HG03135 (cell line): ENCODE results near the gene NR5A2.

Source experiments
- ATAC-seq: cut with Tn5 transposase; IDR thresholded peaks from one replicate; pipeline ENCODE4 v1.9.1; 2021; ENCODE audit warnings: mild to moderate bottlenecking, moderate library complexity; ENCODE audit not compliant: unreplicated experiment

Gene NR5A2

DNA sequence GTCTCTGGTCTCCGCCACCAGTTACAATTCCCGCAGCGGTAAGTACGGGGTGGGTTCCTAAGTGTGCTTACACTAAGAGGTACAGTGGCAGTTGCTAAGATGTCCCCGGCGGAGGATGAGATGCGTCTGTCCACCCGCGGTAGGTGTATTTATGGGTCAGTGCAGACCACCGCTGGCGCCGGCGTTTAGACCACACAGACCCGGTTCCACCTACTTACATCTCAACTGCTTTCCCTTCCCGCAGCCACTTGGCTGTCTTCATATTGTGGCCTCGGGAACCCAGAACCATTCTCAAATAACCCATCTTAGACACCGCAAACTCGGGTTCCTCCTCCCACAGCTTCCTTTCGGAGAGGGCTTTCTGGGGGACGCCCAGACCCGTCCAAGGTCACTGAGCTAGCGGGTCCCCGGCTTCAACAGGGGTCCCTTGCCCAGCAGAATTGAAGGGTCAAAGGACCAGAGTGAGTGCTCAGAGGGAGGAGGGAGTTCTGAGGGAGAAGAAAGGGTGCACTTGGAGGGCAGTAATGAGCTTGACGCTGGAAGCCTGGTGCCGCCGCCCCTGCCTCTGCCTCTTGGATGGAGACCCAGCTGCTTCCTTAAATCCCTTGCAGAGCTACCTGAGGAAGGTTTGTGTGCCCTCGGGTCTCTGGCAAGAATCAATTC lies 8.6 kb downstream of the NR5A2 start:
- no peak for ATAC-seq

DNA sequence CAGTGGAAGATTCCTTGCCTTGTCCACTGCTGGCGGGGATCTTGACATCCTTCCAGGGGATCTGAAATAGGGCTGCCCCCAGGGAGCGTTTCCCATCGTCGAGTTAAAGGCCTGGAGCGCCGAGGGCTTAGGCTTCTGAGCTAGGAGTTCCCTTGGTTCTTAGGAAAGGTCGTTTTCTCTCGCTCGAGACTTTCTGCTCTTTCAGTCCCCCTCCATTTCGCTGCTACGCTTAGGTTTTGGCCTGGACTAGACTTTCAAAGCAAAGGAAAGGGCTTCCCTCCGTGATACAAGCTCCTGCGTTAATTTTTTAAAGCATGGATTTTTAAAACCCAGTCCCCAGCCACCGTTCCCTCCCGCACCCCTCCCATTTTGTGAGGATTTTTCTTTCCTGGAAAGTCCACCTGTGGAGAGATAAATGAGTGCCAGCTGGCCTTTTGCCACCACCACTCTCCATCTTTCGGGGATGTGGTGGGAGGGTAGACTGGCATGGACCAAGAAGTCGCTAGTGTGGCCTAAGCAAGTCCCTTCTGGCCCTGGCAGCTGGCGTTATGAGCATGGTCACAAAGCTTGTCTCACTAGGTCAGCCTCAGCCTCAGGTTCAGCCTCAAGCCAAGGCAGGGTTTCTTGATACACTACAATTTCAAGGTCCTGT lies 9.2 kb downstream of the NR5A2 start:
- ATAC-seq: no peak

DNA sequence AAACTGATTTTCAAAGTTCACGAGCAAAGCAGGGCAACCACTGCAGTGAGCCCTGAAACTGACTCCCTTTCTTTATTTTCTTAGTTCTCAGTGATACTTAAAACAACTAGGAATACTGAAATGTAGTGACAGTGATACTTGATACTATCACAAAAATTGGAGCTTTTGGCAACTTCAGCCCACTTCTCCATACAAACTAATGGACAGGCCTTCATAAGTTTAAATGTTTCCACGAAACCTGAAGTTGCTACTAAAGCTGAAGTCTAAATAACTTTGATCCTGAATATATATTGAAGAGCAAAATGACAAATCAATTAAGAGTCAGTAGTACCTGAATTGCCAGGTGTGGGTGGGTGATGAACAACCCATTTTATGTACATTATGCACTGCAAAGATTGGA lies 10.0 kb downstream of the NR5A2 start:
- no peak for ATAC-seq

DNA sequence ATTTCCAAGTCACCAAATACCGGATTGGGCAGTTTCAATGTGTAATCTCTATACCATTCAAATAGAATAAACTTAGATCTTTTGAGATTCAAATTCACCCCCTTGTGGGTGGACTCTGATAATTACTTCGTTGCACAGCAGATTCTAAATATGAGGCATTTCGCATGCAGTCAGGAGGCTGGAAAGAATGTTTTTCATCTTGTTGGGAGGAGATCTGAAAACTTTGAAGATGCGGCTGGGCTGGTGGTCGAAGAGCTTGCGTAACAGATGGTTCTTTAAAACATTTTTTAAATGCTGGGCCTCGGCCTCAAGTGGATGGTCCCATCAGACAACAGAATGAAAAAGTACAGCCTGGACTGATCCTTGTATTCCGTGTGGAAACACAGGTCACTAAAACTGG lies 10.4 kb downstream of the NR5A2 start:
- no peak for ATAC-seq

DNA sequence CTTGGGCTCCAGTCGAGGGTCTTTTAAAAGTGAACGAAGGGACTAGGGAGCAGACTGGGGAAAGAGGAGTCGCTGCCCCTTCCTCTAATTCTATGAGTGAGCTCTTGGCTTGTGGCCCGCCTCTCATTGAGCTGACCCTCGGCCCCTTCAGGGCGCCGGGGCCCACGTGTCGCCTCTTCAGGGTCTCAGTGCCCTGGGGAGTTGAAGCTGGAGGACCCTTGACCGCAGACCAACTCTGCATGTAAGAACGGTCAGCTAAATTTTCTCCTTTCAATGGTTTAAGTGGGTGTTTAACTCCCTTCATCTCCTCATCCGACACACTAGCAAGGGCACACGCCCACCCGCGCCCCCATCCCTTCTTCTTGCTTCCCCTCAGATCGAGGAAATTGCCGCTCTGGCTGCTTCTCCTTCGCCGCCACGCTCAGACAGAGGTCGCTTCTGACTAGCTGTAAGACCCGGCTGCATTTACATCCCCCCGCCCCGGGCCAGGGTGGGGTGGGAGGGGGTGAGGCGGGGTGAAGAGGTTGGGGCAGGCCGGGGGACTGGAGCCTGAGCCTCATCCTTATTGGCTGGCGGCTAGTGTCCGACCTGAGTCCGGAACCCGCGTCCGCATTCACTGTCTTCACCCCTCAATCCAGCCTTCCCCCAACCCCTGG lies 10.9 kb downstream of the NR5A2 start:
- ATAC-seq: no peak

DNA sequence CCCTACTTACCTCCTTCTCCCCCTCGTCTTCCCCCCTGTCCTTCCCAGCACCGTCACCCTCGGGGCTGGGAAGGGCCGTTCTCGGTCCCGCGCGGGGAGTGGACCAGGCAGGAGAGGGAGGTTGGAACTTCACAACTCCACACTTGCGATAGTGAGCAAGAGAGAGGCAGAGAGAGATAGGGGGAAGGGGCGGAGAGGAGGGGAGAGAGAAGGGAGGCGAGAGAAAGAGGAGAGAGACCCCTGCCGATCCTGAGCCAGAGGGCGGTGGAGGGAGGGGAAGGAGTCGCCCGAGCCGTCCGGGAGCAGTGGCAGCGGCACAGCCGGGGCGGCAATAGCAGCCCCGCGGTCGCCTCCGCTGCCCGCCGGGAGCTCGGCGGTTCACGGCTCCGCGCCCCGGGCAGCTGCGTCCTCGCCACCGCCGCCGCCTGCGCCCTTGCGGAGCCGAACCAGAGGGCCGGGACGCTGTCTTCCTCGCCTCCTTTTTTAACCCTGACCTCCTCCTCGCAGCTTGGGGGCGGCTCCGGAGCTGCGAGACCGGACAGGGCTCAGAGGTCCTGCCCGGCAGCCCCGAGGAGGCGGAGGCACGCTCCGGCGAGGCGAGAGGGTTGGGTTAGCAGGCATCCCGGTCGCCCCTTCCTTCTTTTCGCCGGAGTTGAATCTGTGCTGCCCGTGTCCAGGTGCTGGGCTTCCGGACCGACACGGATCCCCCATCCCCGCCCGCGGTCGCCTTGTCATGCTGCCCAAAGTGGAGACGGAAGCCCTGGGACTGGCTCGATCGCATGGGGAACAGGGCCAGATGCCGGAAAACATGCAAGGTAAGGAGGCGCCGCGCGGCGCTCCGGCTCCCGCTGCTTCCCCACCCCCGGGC lies 11.7 kb downstream of the NR5A2 start:
- ATAC-seq: no peak

DNA sequence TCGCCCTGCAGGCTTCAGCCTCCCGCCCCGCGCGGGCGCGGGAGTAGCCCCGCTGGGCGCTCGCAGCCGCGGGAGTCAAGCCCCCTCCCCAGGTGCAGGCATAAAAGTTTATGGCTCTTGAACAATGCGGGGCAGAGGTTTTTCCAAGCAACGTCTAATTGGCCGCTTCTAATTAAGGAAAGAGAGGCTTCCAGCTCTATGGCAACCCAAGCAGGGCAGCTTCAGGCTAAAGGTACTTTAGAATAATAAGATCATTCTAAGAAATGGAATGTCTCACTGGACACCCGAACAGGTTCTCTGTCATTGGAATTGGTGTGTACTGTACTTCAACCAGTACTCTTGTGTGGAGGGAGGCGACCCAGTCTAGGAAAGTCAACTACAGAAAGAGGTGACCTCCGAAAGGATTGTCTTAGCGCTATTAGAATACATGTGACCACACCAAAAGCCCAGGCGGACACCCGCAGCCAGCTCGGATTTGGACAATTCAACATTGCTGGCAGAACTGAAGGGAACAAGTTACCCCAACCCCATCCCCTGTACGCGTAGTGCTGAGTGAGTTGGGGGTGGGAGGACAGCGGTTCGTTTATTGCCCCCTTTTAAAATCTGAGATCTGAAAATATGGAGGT lies 12.5 kb downstream of the NR5A2 start:
- no peak for ATAC-seq

DNA sequence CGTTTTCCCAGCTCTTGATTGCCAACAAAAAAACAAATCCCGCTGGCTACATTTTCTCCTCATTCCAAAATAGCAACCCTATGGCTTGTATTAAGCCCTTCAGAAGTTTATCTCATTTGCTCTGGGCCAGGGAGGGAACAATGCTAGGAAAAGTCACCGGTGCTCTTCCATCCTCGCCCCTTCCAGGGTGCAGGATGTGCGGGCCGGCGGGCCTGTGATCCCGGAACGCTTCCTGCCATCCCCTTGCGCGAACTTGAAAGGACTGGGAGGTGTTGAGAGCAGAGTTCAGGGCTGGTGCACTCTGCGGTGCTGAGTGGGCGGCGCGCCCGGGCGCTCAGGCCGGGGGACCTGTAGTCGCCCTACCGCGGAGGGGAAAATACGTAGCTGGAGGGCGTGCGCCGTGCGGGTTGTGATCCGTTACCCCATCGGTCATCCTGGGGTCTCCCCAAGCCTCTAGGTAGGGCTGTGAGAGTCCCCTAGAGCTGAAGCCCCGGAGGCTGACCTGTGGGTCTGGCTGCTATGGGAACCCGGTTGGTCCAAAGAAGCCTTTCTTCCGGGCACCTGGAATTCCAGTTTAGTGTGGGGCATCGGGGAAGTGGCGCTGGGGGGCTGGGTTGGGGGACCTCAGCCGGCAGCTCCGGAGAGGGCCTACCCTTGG lies 13.1 kb downstream of the NR5A2 start:
- ATAC-seq: no peak

DNA sequence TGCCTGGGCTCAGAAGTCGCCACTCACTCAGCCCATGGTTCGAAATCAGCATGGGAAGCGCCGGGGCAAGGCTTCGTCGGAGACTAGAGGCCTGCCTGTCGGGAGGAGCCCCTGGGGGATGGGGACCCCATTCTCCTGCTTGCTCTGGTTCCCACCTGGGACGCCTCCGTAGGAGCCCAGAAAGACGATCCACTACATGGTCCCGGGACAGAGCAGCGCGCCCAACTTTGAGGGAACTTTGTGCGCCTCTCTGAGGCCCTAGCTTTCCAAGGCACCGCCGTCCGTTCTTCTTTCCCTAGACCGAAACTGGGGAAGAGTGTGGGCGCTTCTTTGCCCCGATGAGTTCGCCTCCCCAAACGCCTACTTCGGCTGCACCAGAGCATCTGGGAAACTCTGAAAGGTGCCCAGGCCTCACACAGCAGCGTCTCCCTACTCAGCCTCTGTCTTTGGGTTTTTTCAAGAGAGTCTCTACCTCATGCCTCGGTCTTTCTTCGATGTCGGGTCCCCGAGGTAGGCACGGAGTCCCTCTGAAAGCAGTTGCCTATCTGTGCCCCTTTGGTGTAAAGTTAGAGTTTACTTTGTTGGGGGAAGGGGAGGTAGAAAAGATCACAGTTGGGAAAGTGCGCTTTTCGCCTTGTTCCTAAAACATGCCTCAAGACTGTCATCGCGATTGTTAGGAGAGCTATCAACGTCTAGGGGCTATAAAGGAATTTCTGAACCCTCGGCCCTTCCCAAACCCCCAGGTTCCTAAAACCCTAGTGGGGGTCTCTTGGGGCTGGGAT lies 14.0 kb downstream of the NR5A2 start:
- ATAC-seq: no peak

DNA sequence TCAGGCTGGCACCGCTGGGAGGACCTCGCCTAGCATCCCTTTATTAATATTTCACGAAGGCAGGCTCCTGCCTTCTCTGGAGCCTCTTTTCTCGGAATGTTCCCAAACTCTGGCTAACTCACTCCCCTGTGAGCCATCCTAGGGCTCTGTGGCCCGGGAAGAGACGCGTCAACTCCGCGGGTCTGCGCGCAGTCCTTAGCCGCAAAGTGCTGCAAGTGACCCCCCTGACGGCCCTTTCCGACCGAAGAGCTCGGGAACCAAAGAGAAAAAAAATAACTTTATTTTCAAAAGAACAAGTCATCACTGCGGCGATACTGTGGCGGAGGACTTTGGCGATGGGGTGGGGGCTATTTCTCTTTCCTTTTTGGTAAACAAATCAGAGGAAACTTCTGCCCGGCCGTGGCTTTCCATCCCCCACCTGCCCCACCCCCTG lies 14.6 kb downstream of the NR5A2 start:
- no peak for ATAC-seq

DNA sequence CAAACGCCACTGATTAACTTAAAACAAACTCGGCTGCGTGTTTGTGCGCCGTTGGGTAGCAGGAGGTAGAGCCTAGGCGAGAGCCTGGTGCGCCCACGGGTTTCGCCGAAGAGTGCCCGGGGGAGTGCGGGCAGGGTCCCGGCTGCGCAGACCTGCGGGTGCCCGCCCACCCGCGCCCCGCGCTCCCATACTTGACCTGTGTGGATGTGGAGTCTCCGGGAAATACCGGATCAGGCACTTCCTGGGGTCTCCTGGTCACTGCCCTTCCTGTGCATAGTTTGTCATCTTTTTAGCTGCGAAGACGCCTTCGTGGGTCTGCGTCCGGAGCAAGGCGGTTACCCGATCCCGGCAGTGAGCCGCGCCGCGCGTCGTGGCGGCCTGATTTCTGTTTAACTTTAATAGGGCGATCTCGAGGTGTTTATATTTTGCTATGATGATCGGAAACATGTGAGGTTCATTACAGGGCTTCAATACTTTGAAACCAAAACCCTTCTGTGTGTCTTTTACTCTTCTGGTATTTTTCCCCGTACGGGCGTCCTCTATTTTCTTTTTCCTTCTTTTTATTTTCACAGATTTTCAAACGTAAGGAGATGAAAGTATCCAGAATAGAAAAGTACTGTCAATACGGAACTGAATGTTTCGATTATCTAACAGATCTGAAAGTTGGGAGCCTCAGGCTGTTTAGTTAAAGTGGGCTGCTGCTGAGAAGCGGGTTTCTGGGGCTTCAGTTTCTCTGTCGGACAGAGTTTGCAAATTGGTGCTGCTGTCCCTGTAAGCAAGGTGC lies 15.2 kb downstream of the NR5A2 start:
- ATAC-seq: no peak

DNA sequence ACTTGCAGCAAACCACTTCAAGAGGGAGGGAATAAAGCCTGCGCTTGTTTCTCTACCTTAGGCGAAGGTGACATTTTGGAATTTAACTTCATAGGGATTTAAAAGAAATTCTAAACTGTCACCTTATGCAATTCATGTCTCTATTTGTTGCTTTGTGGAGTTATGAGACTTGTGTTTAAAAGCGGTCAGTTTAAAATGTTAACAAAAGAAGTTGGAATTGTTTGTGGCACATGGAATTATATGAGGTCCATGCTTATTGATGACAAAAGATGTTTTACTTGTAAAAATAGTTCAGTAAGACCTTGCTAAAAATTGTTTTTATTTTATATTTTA lies 15.8 kb downstream of the NR5A2 start:
- ATAC-seq: no peak

DNA sequence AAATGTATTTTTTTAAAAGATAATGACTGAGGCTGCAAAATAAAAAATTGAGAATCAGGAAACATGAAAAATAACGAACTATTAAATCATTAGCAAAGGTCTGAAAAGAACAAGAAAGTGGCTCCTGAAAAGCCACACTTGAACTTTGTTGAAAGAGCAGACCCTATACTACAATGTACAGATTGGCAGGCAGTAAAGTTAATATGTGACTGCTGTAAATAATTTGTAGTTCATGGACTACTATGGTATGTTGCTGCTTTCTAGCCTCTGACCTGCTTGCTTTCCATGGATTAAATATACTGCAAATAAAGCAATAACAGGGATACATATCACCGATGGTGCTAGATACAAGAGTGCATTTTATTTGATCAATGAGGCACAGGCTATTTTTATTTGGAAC lies 18.6 kb downstream of the NR5A2 start:
- ATAC-seq: no peak

DNA sequence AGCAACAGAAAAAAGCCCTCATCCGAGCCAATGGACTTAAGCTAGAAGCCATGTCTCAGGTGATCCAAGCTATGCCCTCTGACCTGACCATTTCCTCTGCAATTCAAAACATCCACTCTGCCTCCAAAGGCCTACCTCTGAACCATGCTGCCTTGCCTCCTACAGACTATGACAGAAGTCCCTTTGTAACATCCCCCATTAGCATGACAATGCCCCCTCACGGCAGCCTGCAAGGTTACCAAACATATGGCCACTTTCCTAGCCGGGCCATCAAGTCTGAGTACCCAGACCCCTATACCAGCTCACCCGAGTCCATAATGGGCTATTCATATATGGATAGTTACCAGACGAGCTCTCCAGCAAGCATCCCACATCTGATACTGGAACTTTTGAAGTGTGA lies 20.7 kb downstream of the NR5A2 start:
- no peak for ATAC-seq

DNA sequence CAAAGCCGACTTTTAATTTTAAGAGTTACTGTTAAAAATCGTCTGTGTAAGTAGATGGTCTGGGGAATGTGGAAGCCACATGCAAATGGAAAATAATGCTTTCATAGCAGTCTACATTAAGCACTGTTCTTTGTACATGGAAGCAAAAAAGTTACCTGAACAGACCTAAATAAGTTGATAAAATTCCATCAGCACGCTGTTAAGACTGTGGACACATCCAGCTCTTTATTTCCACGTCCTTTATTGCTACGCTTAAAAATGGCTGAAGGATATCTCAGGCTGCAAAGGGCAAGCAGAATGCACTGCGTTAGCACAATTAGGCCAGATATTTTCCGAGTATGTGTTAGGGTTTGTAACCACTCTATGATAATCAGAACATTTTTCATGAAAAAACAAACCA lies 22.3 kb downstream of the NR5A2 start:
- no peak for ATAC-seq

DNA sequence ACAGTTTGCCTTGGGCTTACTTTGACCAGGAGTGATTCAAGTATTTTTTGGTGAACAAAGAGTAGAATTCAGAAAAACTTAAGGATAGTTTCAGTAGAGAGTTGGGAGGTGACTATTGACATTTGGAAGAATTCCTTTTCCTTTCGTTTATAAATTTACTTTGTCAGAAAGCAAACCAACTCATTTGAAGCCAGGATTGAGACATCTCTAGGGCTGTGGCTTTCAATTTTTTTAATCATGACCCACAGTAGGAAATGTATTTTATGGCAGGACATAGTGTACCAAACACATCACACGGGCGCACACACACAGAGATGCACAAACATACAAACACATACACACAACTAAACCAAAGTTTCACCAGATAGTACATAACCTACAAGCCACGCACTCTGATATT lies 24.1 kb downstream of the NR5A2 start:
- no peak for ATAC-seq

DNA sequence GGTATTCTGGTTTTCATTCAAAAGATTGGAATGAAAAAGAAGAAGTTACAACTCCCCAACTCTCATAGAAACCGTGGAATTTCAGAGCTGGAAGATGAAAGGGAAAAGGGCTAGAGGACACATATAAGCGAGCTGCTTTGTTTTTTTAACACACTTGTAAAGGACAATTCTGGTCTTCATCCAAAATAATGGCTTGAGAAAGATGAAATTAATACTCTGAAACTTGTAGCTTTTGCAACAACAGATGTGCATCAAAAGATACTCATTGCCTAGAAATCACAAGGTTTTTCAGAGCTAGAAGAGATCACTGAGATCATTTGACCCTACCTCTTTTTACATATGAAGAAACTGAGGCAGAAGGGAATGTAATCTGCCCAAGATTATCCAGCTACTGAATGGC lies 25.6 kb downstream of the NR5A2 start:
- no peak for ATAC-seq

DNA sequence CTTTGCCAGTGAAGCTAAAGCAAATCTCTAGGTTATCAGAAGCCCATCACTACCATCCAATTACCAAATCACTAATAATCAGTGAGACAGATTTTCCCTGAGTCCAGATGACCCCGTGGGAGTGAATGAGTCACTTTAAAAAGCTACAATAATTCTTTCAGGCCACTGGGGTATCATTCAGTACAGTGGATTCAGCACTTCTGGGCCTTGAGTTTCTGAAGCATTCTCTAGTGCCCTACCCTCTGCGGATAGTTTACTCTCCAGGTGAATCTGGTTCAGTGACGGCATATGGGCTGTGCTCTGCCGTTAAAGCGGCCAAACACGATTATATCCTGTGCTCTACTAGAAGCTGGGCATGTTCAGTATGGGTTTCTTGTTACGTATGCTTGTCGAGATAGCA lies 26.1 kb downstream of the NR5A2 start:
- no peak for ATAC-seq

DNA sequence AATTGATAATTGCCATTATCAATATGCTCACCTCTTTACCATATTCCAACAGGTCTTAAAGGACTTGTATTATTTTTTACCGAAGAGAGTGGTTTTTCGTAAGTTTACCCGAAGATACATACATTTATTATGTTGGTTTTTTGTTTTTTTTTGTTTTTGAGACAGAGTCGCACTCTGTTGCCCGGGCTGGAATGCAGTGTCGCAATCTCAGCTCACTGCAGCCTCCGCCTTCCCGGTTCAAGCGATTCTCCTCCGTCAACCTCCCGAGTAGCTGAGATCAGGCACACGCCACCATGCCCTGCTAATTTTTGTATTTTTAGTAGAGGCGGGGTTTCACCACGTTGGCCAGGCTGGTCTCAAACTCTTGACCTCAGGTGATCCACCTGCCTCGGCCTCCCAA lies 30.8 kb downstream of the NR5A2 start:
- no peak for ATAC-seq
